Calu3 (cell line): Measurements from ENCODE around the gene KRT23. TPM values are rescaled to one million over a fixed set of nuclear protein-coding genes. Genes with fewer than 3 reads are reported as not detected.
A peak's percentile ranks its signal among the peaks of the same experiment; 100 is the strongest.

Experiments used
- BruUV-seq: library from RNA; stranded (reverse); fragments of 400-500 nt; replicated peaks from 2 replicates; lab custom pipeline; 2021; lab: Mats Ljungman, UMichigan
- CTCF ChIA-PET: fragments of 300-600 bp; sonication (Branson Sonifier 250); formaldehyde crosslinking; loops from one replicate; lab custom pipeline; 2022; ENCODE audit warnings: antibody characterized with exemption; lab: Charles Lee
- DNase-seq: peaks from one replicate; pipeline ENCODE4 v3.0.0; 2022
- H3K27ac Mint-ChIP-seq: one replicate; pipeline ENCODE4 v1.8.0; 2022; ENCODE audit warnings: mixed read lengths; ENCODE audit not compliant: unreplicated experiment
- H3K27me3 Mint-ChIP-seq: one replicate; pipeline ENCODE4 v1.8.0; 2022; ENCODE audit warnings: mixed read lengths; ENCODE audit not compliant: unreplicated experiment
- H3K36me3 Mint-ChIP-seq: one replicate; pipeline ENCODE4 v1.8.0; 2022; ENCODE audit warnings: mild to moderate bottlenecking, moderate library complexity, mixed read lengths; ENCODE audit not compliant: insufficient read depth, unreplicated experiment
- H3K4me1 Mint-ChIP-seq: one replicate; pipeline ENCODE4 v1.8.0; 2022; ENCODE audit warnings: mild to moderate bottlenecking, low read depth, mixed read lengths; ENCODE audit not compliant: unreplicated experiment
- H3K4me3 Mint-ChIP-seq: one replicate; pipeline ENCODE4 v1.8.0; 2022; ENCODE audit warnings: mild to moderate bottlenecking, low read depth, moderate library complexity, mixed read lengths; ENCODE audit not compliant: unreplicated experiment
- H3K9me3 Mint-ChIP-seq: one replicate; pipeline ENCODE4 v1.8.0; 2022; ENCODE audit warnings: low read depth, mixed read lengths; ENCODE audit not compliant: unreplicated experiment
- CTCF ChIP-seq: fragments of 200-600 bp; IDR thresholded peaks from one replicate; pipeline ENCODE4 v1.8.0; 2022; ENCODE audit warnings: antibody characterized with exemption; ENCODE audit not compliant: unreplicated experiment
- intact Hi-C: fragments of 100-400 bp; cut with micrococcal nuclease; formaldehyde crosslinking; loops from one replicate; pipeline ENCODE4 v1.10.0; 2022; ENCODE audit not compliant: unreplicated experiment
- total RNA-seq: library from RNA; stranded (reverse); gene quantifications from 2 replicates; pipeline ENCODE4 v1.2.3, GENCODE V29; 2022

KRT23 gene
- total RNA-seq, 1 experiment from 2014 or later, result 1,389 TPM

GRCh38 chr17:40878044-40878443, 59.4 kb downstream of the KRT23 start:
- DNase-seq, result no peak
- TF ChIP-seq CTCF, result no peak
- Mint-ChIP-seq H3K4me3 (no peak overlapping the region), H3K9me3 (no peaks in the 10 kb centered on the region), H3K27me3 (no peaks in the 10 kb centered on the region), H3K4me1 (peaks cover 7% of the 10 kb centered on the region), H3K36me3 (no peaks in the 10 kb centered on the region), H3K27ac (no peak overlapping the region)
- CTCF ChIA-PET, result interaction anchor here (0.5 to 2.2 kb wide), 3 partner anchors 10 to 31 kb away, joined by 4 to 9 read pairs (median 5); no protein-coding TSS in a partner anchor
- no TSS peak for BruUV-seq
- intact Hi-C loops, result no loop called here

GRCh38 chr17:40873801-40874200, 63.6 kb downstream of the KRT23 start:
- Mint-ChIP-seq H3K4me1 (no peaks in the 10 kb centered on the region), H3K27me3 (no peaks in the 10 kb centered on the region), H3K27ac (no peak overlapping the region), H3K4me3 (no peak overlapping the region), H3K9me3 (no peaks in the 10 kb centered on the region), H3K36me3 (no peaks in the 10 kb centered on the region)
- TF ChIP-seq CTCF, result no peak
- CTCF ChIA-PET, result interaction anchor here (0.5 to 1.3 kb wide), 6 partner anchors 11 to 921 kb away, joined by 3 to 7 read pairs (median 6); partner anchors contain the start of gene KRT20
- DNase-seq, result no peak
- no TSS peak for BruUV-seq
- intact Hi-C loops, result no loop called here

GRCh38 chr17:40873255-40873654, 64.2 kb downstream of the KRT23 start:
- BruUV-seq, result no TSS peak
- Mint-ChIP-seq H3K36me3 (no peaks in the 10 kb centered on the region), H3K27me3 (no peaks in the 10 kb centered on the region), H3K4me1 (no peaks in the 10 kb centered on the region), H3K9me3 (no peaks in the 10 kb centered on the region), H3K27ac (no peak overlapping the region), H3K4me3 (no peak overlapping the region)
- CTCF ChIA-PET, result interaction anchor here (0.6 to 1.3 kb wide), 10 partner anchors 9 to 622 kb away, joined by 3 to 7 read pairs (median 4); partner anchors contain the start of gene KRT20
- TF ChIP-seq CTCF, result peak; percentile 44
- intact Hi-C loops, result no loop called here
- DNase-seq, result no peak

Other genes starting within 250 kb of the KRT23 start
- gene KRT24, start 233.9 kb downstream of the KRT23 start, total RNA-seq, result 2.0 and 2.4 TPM in 2 replicates
- gene KRT25, start 182.3 kb downstream of the KRT23 start, total RNA-seq, result not detected in 2 replicates
- gene KRT26, start 165.4 kb downstream of the KRT23 start, total RNA-seq, result not detected in 2 replicates
- gene KRT27, start 155.1 kb downstream of the KRT23 start, total RNA-seq, result not detected in 2 replicates
- gene KRT28, start 137.7 kb downstream of the KRT23 start, total RNA-seq, result not detected in 2 replicates
- 171 and 188 TPM in 2 replicates for gene KRT10, start 115.0 kb downstream of the KRT23 start, total RNA-seq
- 2.4 and 2.7 TPM in 2 replicates for gene KRT12, start 70.4 kb downstream of the KRT23 start, total RNA-seq
- 0.66 and 1.7 TPM in 2 replicates for gene KRT20, start 52.4 kb downstream of the KRT23 start, total RNA-seq
- gene KRT39, start 29.3 kb upstream of the KRT23 start, total RNA-seq, result 0.44 TPM in 1 of 2 replicates, not detected in the other
- gene KRT40, start 46.7 kb upstream of the KRT23 start, total RNA-seq, result not detected in 2 replicates
- not detected in 2 replicates for gene KRTAP3-3, start 56.5 kb upstream of the KRT23 start, total RNA-seq
- gene KRTAP3-2, start 62.3 kb upstream of the KRT23 start, total RNA-seq, result not detected in 2 replicates
- gene KRTAP3-1, start 71.5 kb upstream of the KRT23 start, total RNA-seq, result not detected in 2 replicates
- gene KRTAP1-5, start 89.6 kb upstream of the KRT23 start, total RNA-seq, result not detected in 2 replicates
- not detected in 2 replicates for gene KRTAP1-4, start 92.5 kb upstream of the KRT23 start, total RNA-seq
- gene KRTAP1-3, start 97.2 kb upstream of the KRT23 start, total RNA-seq, result not detected in 2 replicates
- 10.2 and 15.9 TPM in 2 replicates for gene KRTAP1-1, start 103.8 kb upstream of the KRT23 start, total RNA-seq
- not detected in 2 replicates for gene KRTAP2-1, start 109.7 kb upstream of the KRT23 start, total RNA-seq
- gene KRTAP2-2, start 117.6 kb upstream of the KRT23 start, total RNA-seq, result not detected in 2 replicates
- gene KRTAP2-3, start 122.5 kb upstream of the KRT23 start, total RNA-seq, result 9.4 and 18.2 TPM in 2 replicates
- not detected in 2 replicates for gene KRTAP2-4, start 128.2 kb upstream of the KRT23 start, total RNA-seq
- gene KRTAP4-7, start 146.5 kb upstream of the KRT23 start, total RNA-seq, result not detected in 2 replicates
- gene KRTAP4-8, start 160.5 kb upstream of the KRT23 start, total RNA-seq, result not detected in 2 replicates
- not detected in 2 replicates for gene KRTAP4-16, start 164.6 kb upstream of the KRT23 start, total RNA-seq
- gene KRTAP4-9, start 167.7 kb upstream of the KRT23 start, total RNA-seq, result not detected in 2 replicates
- gene KRTAP4-11, start 180.7 kb upstream of the KRT23 start, total RNA-seq, result not detected in 2 replicates
- not detected in 2 replicates for gene KRTAP4-12, start 186.5 kb upstream of the KRT23 start, total RNA-seq
- not detected in 2 replicates for gene KRTAP4-6, start 202.9 kb upstream of the KRT23 start, total RNA-seq
- not detected in 2 replicates for gene KRTAP4-5, start 212.2 kb upstream of the KRT23 start, total RNA-seq
- gene KRTAP4-4, start 223.1 kb upstream of the KRT23 start, total RNA-seq, result not detected in 2 replicates
- gene KRTAP4-3, start 230.6 kb upstream of the KRT23 start, total RNA-seq, result not detected in 2 replicates
- not detected in 2 replicates for gene KRTAP4-2, start 240.6 kb upstream of the KRT23 start, total RNA-seq
- not detected in 2 replicates for gene KRTAP4-1, start 247.3 kb upstream of the KRT23 start, total RNA-seq